OCI-LY1 (cell line): ENCODE results near the gene LNX1.

ENCODE experiments used
- H2AFZ ChIP-seq: fragments of 200-600 bp; sonication (generic), shearing (Covaris generic); 2 replicates; pipeline ENCODE4 v1.6.0; 2014; ENCODE audit warnings: antibody characterized with exemption, mild to moderate bottlenecking, low read length
- H3F3A ChIP-seq: fragments of 200-600 bp; sonication (generic), shearing (Covaris generic); 2 replicates; pipeline ENCODE4 v1.6.0; 2014; ENCODE audit warnings: mild to moderate bottlenecking, antibody characterized with exemption, low read length, moderate library complexity; ENCODE audit not compliant: insufficient read depth
- H3K27ac ChIP-seq: fragments of 200-600 bp; sonication (generic); 2 replicates; pipeline ENCODE4 v1.5.1; 2014; ENCODE audit warnings: low read length, mixed run types, mild to moderate bottlenecking, low read depth; ENCODE audit not compliant: poor library complexity, severe bottlenecking
- H3K27me3 ChIP-seq: fragments of 200-600 bp; sonication (generic); 2 replicates; pipeline ENCODE4 v1.6.0; 2014; ENCODE audit warnings: antibody characterized with exemption, mild to moderate bottlenecking, low read length, moderate library complexity; ENCODE audit not compliant: insufficient read depth
- H3K36me3 ChIP-seq: fragments of 200-600 bp; sonication (generic); 2 replicates; pipeline ENCODE4 v1.6.1; 2014; ENCODE audit warnings: mild to moderate bottlenecking, antibody characterized with exemption, low read length, moderate library complexity, mixed read lengths; ENCODE audit not compliant: insufficient read depth
- H3K4me1 ChIP-seq: fragments of 200-600 bp; sonication (generic); 2 replicates; pipeline ENCODE4 v1.5.1; 2014; ENCODE audit warnings: mild to moderate bottlenecking, low read length, moderate library complexity; ENCODE audit not compliant: insufficient read depth, severe bottlenecking
- H3K4me2 ChIP-seq: fragments of 200-600 bp; sonication (generic), shearing (Covaris generic); 2 replicates; pipeline ENCODE4 v1.6.1; 2014; ENCODE audit warnings: low read length
- H3K4me3 ChIP-seq: fragments of 200-600 bp; sonication (generic); 2 replicates; pipeline ENCODE4 v1.5.1; 2014; ENCODE audit warnings: low read length, low read depth, mild to moderate bottlenecking, mixed read lengths; ENCODE audit not compliant: poor library complexity, severe bottlenecking
- H3K79me2 ChIP-seq: fragments of 200-600 bp; shearing (Covaris generic); 2 replicates; pipeline ENCODE4 v1.6.1; 2016; ENCODE audit warnings: mixed run types, low read length, mixed read lengths; ENCODE audit not compliant: insufficient read depth
- H3K9ac ChIP-seq: fragments of 200-600 bp; sonication (generic), shearing (Covaris generic); 2 replicates; pipeline ENCODE4 v1.6.1; 2014; ENCODE audit warnings: mild to moderate bottlenecking, low read length, mixed read lengths
- H3K9me2 ChIP-seq: fragments of 200-600 bp; sonication (generic), shearing (Covaris generic); 2 replicates; pipeline ENCODE4 v1.6.1; 2014; ENCODE audit warnings: low read depth, mild to moderate bottlenecking, low read length, mixed read lengths
- H3K9me3 ChIP-seq: fragments of 200-600 bp; shearing (Covaris generic); 2 replicates; pipeline ENCODE4 v1.6.1; 2014; ENCODE audit warnings: low read length, mixed read lengths
- H4K20me1 ChIP-seq: fragments of 200-600 bp; sonication (generic), shearing (Covaris generic); 2 replicates; pipeline ENCODE4 v1.6.0; 2016; ENCODE audit warnings: mild to moderate bottlenecking, low read length; ENCODE audit not compliant: insufficient read depth
- CTCF ChIP-seq: fragments of 200-600 bp; sonication (generic), shearing (Covaris generic); IDR thresholded peaks from 2 replicates; pipeline ENCODE4 v1.5.1; 2017; ENCODE audit warnings: mild to moderate bottlenecking, antibody characterized with exemption, low read length, moderate library complexity, mixed read lengths
- EZH2 ChIP-seq: fragments of 200-600 bp; sonication (generic), shearing (Covaris generic); IDR thresholded peaks from 2 replicates; pipeline ENCODE4 v1.8.0; 2017; ENCODE audit warnings: borderline replicate concordance, mixed run types, mild to moderate bottlenecking, antibody characterized with exemption, low read length, moderate library complexity, mixed read lengths

The LNX1 gene

GRCh38 chr4:53481586-53481985 is 109.7 kb downstream of the LNX1 start:
- Histone ChIP-seq H3F3A (no peaks in the 10 kb centered on the region), H3K9me2 (no peaks in the 10 kb centered on the region), H4K20me1 (no peaks in the 10 kb centered on the region), H3K79me2 (no peaks in the 10 kb centered on the region), H3K9ac (no peak overlapping the region), H3K36me3 (no peaks in the 10 kb centered on the region), H2AFZ (no peak overlapping the region), H3K4me2 (no peak overlapping the region), H3K27me3 (no peaks in the 10 kb centered on the region), H3K27ac (no peak overlapping the region), H3K9me3 (no peaks in the 10 kb centered on the region), H3K4me3 (no peak overlapping the region), H3K4me1 (no peaks in the 10 kb centered on the region)
- TF ChIP-seq EZH2 (no peak), CTCF (no peak)

GRCh38 chr4:53480909-53481308 is 110.4 kb downstream of the LNX1 start:
- Histone ChIP-seq H3K27ac (no peak overlapping the region), H4K20me1 (no peaks in the 10 kb centered on the region), H3K79me2 (no peaks in the 10 kb centered on the region), H3F3A (no peaks in the 10 kb centered on the region), H3K4me2 (no peak overlapping the region), H3K4me1 (no peaks in the 10 kb centered on the region), H3K9me2 (no peaks in the 10 kb centered on the region), H3K9ac (no peak overlapping the region), H3K27me3 (no peaks in the 10 kb centered on the region), H3K9me3 (no peaks in the 10 kb centered on the region), H3K36me3 (no peaks in the 10 kb centered on the region), H3K4me3 (no peak overlapping the region), H2AFZ (no peak overlapping the region)
- TF ChIP-seq EZH2 (no peak), CTCF (no peak)

- Histone ChIP-seq H3K4me1 (no peaks in the 10 kb centered on the region), H3F3A (no peaks in the 10 kb centered on the region), H3K9ac (no peak overlapping the region)
These were observed 111.4 kb downstream of the LNX1 start for GRCh38 chr4:53479736-53480525.

More at GRCh38 chr4:53479736-53480525, 111.4 kb downstream of the LNX1 start:
- TF ChIP-seq CTCF (no peak), EZH2 (no peak)
- no peaks in the 10 kb centered on the region for H3K9me3 ChIP-seq
- no peaks in the 10 kb centered on the region for H4K20me1 ChIP-seq
- H3K27me3 ChIP-seq, result no peaks in the 10 kb centered on the region
- no peaks in the 10 kb centered on the region for H3K79me2 ChIP-seq
- no peak overlapping the region for H3K4me2 ChIP-seq
- no peak overlapping the region for H2AFZ ChIP-seq
- H3K4me3 ChIP-seq, result no peak overlapping the region
- H3K36me3 ChIP-seq, result no peaks in the 10 kb centered on the region
- H3K9me2 ChIP-seq, result no peaks in the 10 kb centered on the region
- H3K27ac ChIP-seq, result no peak overlapping the region
